ENCODE results near the gene E2F4. TPM values are rescaled to one million over a fixed set of nuclear protein-coding genes. Genes with fewer than 3 reads are reported as not detected.

Gene E2F4
- total and polyA plus RNA-seq, 2 of the 13 experiments (the other 11 are each of a cell fraction or from before 2014, with no cell fraction given), result 84.8 to 91.2 TPM

DNA sequence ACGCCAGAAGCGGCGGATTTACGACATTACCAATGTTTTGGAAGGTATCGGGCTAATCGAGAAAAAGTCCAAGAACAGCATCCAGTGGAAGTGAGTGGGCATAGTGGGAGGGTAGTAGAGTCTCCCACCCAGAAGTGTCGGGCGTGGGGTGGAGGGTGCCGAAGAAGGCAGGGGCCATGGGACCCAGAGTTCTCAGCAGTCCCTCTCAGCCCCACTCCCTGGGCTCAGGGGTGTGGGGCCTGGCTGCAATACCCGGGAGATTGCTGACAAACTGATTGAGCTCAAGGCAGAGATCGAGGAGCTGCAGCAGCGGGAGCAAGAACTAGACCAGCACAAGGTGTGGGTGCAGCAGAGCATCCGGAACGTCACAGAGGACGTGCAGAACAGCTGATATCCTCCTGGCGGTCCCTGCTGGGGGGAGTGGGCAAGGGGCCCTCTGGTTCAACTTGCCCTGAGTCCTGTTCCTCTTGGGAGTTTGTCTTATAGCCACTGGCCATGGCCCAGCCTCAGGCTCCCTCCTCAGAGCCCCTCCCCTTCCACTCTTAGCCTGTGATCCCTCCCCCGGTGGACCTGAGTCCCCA lies 916 bp downstream of the E2F4 start (continued):
- TF ChIP-seq MEIS1 (CRISPR knock-in tag; IDR thresholded peaks at IDR 0.05; ENCODE audit: borderline replicate concordance) (0 out of 2 replicates have a peak, but pooled peaks have one; percentile 53), ZEB1 (IDR thresholded peaks at IDR 0.05; ENCODE audit: insufficient replicate concordance, low read depth) (peak; percentile 36), ZNF572 (CRISPR knock-in tag; IDR thresholded peaks at IDR 0.05) (peak; percentile 86; the same call in 1 of the 2 replicates), ZNF264 (CRISPR knock-in tag; IDR thresholded peaks at IDR 0.05) (no peak), ZNF557 (CRISPR knock-in tag; IDR thresholded peaks at IDR 0.05) (0 out of 2 replicates have a peak, but pooled peaks have one; percentile 61), SAP130 (CRISPR knock-in tag; IDR thresholded peaks at IDR 0.05; ENCODE audit: low read depth) (peak; percentile 27; the same call in 1 of the 2 replicates), CREM (IDR thresholded peaks at IDR 0.05) (no peak), CREM (CRISPR knock-in tag; IDR thresholded peaks at IDR 0.05) (peak; percentile 4; the same call in 1 of the 2 replicates), POLR2G (IDR thresholded peaks at IDR 0.05; ENCODE audit: low read depth, low read length) (no peak), ZBTB3 (CRISPR knock-in tag; IDR thresholded peaks at IDR 0.05; ENCODE audit: borderline replicate concordance, low read depth) (0 out of 2 replicates have a peak, but pooled peaks have one; percentile 27), DNMT1 (CRISPR knock-in tag; IDR thresholded peaks at IDR 0.05) (0 out of 2 replicates have a peak, but pooled peaks have one; percentile 56), ZNF619 (CRISPR knock-in tag; IDR thresholded peaks at IDR 0.05) (peak; percentile 61; the same call in 1 of the 2 replicates), KLF11 (CRISPR knock-in tag; IDR thresholded peaks at IDR 0.05) (no peak), GTF3A (CRISPR knock-in tag; conservative IDR thresholded peaks at IDR 0.05) (0 out of 2 replicates have a peak, but pooled peaks have one; percentile 21), SALL1 (CRISPR knock-in tag; IDR thresholded peaks at IDR 0.05) (0 out of 2 replicates have a peak, but pooled peaks have one; percentile 16)
- TF ChIP-seq, protein P1, sequence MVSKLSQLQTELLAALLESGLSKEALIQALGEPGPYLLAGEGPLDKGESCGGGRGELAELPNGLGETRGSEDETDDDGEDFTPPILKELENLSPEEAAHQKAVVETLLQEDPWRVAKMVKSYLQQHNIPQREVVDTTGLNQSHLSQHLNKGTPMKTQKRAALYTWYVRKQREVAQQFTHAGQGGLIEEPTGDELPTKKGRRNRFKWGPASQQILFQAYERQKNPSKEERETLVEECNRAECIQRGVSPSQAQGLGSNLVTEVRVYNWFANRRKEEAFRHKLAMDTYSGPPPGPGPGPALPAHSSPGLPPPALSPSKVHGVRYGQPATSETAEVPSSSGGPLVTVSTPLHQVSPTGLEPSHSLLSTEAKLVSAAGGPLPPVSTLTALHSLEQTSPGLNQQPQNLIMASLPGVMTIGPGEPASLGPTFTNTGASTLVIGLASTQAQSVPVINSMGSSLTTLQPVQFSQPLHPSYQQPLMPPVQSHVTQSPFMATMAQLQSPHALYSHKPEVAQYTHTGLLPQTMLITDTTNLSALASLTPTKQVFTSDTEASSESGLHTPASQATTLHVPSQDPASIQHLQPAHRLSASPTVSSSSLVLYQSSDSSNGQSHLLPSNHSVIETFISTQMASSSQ (IDR thresholded peaks at IDR 0.05; ENCODE audit: low read depth), result no peak
- TF ChIP-seq, protein P1 (CRISPR knock-in tag; IDR thresholded peaks at IDR 0.05; ENCODE audit: borderline replicate concordance), result 0 out of 2 replicates have a peak, but pooled peaks have one; percentile 26
- TF ChIP-seq, protein P2, sequence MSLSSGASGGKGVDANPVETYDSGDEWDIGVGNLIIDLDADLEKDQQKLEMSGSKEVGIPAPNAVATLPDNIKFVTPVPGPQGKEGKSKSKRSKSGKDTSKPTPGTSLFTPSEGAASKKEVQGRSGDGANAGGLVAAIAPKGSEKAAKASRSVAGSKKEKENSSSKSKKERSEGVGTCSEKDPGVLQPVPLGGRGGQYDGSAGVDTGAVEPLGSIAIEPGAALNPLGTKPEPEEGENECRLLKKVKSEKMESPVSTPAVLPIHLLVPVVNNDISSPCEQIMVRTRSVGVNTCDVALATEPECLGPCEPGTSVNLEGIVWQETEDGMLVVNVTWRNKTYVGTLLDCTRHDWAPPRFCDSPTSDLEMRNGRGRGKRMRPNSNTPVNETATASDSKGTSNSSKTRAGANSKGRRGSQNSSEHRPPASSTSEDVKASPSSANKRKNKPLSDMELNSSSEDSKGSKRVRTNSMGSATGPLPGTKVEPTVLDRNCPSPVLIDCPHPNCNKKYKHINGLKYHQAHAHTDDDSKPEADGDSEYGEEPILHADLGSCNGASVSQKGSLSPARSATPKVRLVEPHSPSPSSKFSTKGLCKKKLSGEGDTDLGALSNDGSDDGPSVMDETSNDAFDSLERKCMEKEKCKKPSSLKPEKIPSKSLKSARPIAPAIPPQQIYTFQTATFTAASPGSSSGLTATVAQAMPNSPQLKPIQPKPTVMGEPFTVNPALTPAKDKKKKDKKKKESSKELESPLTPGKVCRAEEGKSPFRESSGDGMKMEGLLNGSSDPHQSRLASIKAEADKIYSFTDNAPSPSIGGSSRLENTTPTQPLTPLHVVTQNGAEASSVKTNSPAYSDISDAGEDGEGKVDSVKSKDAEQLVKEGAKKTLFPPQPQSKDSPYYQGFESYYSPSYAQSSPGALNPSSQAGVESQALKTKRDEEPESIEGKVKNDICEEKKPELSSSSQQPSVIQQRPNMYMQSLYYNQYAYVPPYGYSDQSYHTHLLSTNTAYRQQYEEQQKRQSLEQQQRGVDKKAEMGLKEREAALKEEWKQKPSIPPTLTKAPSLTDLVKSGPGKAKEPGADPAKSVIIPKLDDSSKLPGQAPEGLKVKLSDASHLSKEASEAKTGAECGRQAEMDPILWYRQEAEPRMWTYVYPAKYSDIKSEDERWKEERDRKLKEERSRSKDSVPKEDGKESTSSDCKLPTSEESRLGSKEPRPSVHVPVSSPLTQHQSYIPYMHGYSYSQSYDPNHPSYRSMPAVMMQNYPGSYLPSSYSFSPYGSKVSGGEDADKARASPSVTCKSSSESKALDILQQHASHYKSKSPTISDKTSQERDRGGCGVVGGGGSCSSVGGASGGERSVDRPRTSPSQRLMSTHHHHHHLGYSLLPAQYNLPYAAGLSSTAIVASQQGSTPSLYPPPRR (CRISPR knock-in tag; IDR thresholded peaks at IDR 0.05; ENCODE audit: borderline replicate concordance), result 0 out of 2 replicates have a peak, but pooled peaks have one; percentile 1
- TF ChIP-seq, protein P3, sequence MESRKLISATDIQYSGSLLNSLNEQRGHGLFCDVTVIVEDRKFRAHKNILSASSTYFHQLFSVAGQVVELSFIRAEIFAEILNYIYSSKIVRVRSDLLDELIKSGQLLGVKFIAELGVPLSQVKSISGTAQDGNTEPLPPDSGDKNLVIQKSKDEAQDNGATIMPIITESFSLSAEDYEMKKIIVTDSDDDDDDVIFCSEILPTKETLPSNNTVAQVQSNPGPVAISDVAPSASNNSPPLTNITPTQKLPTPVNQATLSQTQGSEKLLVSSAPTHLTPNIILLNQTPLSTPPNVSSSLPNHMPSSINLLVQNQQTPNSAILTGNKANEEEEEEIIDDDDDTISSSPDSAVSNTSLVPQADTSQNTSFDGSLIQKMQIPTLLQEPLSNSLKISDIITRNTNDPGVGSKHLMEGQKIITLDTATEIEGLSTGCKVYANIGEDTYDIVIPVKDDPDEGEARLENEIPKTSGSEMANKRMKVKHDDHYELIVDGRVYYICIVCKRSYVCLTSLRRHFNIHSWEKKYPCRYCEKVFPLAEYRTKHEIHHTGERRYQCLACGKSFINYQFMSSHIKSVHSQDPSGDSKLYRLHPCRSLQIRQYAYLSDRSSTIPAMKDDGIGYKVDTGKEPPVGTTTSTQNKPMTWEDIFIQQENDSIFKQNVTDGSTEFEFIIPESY (CRISPR knock-in tag; IDR thresholded peaks at IDR 0.05), result 0 out of 2 replicates have a peak, but pooled peaks have one; percentile 8
